Stomach (tissue), 4 donors: ENCODE data around the gene METTL15.

Experiments used
- POLR2A ChIP-seq, 4 donors: fragments of 450-650 bp; IDR thresholded peaks; one replicate each; pipeline ENCODE4 v1.6.1; 2016; ENCODE audit warnings: antibody characterized with exemption in 4 of 4, control low read depth in 2 of 4, mild to moderate bottlenecking in 1 of 4, moderate library complexity in 1 of 4
- TF ChIP-seq, protein P1 (sequence below), 7 experiments: fragments of 450-650 bp in 4 of 7; fragments of 200-600 bp in 3 of 7; sonication (generic) in 3 of 7; IDR thresholded peaks; one replicate each; pipeline ENCODE4 v1.5.1; 2016 to 2019; ENCODE audit warnings: antibody characterized with exemption in 7 of 7, control low read depth in 2 of 7, mild to moderate bottlenecking in 1 of 7

DNA sequence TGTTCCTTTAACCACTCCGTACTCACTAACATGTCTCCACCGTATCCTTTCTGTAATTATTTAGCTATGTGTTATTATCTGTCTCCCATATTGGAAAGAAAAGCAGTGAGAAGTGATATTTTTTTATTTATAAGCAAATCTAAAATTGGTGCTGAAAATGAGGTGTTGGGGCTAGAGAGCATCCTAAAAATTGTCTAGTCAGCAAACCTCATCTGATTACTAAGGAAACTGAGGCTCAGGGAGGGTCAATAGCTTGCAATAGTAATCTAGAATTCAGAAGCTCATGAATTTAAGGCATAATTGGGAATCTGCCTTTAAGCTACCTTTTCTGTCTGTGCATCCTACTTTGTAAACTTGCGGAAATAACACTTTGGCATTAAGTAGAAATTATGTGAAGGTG lies 190.0 kb downstream of the METTL15 start:
- TF ChIP-seq, protein P1, sequence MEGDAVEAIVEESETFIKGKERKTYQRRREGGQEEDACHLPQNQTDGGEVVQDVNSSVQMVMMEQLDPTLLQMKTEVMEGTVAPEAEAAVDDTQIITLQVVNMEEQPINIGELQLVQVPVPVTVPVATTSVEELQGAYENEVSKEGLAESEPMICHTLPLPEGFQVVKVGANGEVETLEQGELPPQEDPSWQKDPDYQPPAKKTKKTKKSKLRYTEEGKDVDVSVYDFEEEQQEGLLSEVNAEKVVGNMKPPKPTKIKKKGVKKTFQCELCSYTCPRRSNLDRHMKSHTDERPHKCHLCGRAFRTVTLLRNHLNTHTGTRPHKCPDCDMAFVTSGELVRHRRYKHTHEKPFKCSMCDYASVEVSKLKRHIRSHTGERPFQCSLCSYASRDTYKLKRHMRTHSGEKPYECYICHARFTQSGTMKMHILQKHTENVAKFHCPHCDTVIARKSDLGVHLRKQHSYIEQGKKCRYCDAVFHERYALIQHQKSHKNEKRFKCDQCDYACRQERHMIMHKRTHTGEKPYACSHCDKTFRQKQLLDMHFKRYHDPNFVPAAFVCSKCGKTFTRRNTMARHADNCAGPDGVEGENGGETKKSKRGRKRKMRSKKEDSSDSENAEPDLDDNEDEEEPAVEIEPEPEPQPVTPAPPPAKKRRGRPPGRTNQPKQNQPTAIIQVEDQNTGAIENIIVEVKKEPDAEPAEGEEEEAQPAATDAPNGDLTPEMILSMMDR (IDR thresholded peaks at IDR 0.05), result no peak
- TF ChIP-seq POLR2A (IDR thresholded peaks at IDR 0.05), result no peak
